GM10248 (cell line): ENCODE measurements around the gene LRRC72.

Source experiments
- CTCF ChIA-PET: fragments of 300-600 bp; sonication (Branson Sonifier 250); formaldehyde crosslinking; extraction: SDS; loops from one replicate; lab custom pipeline; 2021; ENCODE audit warnings: antibody characterized with exemption; lab: Yijun Ruan, JAX
- POLR2A ChIA-PET: fragments of 350-650 bp; sonication (Branson Sonifier 250); formaldehyde crosslinking; extraction: SDS; loops from one replicate; lab custom pipeline; 2020; ENCODE audit warnings: antibody characterized with exemption; lab: Yijun Ruan, JAX
- DNase-seq: peaks from one replicate; pipeline ENCODE4 v3.0.0; 2012; ENCODE audit errors: extremely low spot score
- CTCF ChIP-seq: IDR thresholded peaks from 2 replicates; pipeline ENCODE4 v1.5.1; 2012; ENCODE audit warnings: mild to moderate bottlenecking, low read depth; ENCODE audit errors: extremely low read depth, missing control alignments, control extremely low read depth

Gene LRRC72

GRCh38 chr7:16563281-16564022, 36.8 kb downstream of the LRRC72 start:
- TF ChIP-seq CTCF: no peak
- no peak for DNase-seq
- ChIA-PET CTCF (interaction anchor here (0.8 to 8.0 kb wide), 3 partner anchors 12 to 485 kb away, joined by 3 to 94 read pairs (median 56); partner anchors contain the start of gene SOSTDC1), POLR2A (no interaction called here)

GRCh38 chr7:16564023-16564380, 37.4 kb downstream of the LRRC72 start:
- CTCF ChIA-PET: interaction anchor here (0.8 to 8.0 kb wide), 23 partner anchors 12 to 489 kb away, joined by 3 to 94 read pairs (median 4); partner anchors contain the start of genes ANKMY2, BZW2, CRPPA and SOSTDC1
- POLR2A ChIA-PET: no interaction called here

GRCh38 chr7:16564909-16565426, 38.3 kb downstream of the LRRC72 start:
- DNase-seq: peak; percentile 48

More at GRCh38 chr7:16564023-16564380, 37.4 kb downstream of the LRRC72 start:
- TF ChIP-seq CTCF: no peak
- no peak for DNase-seq

GRCh38 chr7:16571941-16572340, 45.3 kb downstream of the LRRC72 start:
- CTCF ChIA-PET: no interaction called here
- POLR2A ChIA-PET: no interaction called here
- TF ChIP-seq CTCF: no peak

More at GRCh38 chr7:16564909-16565426, 38.3 kb downstream of the LRRC72 start:
- POLR2A ChIA-PET: no interaction called here
- CTCF ChIA-PET: interaction anchor here (0.6 to 8.0 kb wide), 45 partner anchors 8 to 793 kb away, joined by 3 to 94 read pairs (median 3); partner anchors contain the start of genes ANKMY2, BZW2 and CRPPA
- peak; percentile 58 for TF ChIP-seq CTCF

GRCh38 chr7:16579216-16579615, 52.6 kb downstream of the LRRC72 start:
- DNase-seq: no peak
- POLR2A ChIA-PET: no interaction called here
- TF ChIP-seq CTCF: no peak
- CTCF ChIA-PET: no interaction called here

More at GRCh38 chr7:16571941-16572340, 45.3 kb downstream of the LRRC72 start:
- DNase-seq: no peak

- ChIA-PET POLR2A (no interaction called here), CTCF (no interaction called here)
- no peak for TF ChIP-seq CTCF
- DNase-seq: no peak
Observed at GRCh38 chr7:16581286-16581685, 54.7 kb downstream of the LRRC72 start.
